ENCODE results near the gene PDGFB. TPM values are rescaled to one million over a fixed set of nuclear protein-coding genes. Genes with fewer than 3 reads are reported as not detected.

The PDGFB gene
- total RNA-seq, 2 donors from 2014 or later = 5.9 to 10.4 TPM

DNA sequence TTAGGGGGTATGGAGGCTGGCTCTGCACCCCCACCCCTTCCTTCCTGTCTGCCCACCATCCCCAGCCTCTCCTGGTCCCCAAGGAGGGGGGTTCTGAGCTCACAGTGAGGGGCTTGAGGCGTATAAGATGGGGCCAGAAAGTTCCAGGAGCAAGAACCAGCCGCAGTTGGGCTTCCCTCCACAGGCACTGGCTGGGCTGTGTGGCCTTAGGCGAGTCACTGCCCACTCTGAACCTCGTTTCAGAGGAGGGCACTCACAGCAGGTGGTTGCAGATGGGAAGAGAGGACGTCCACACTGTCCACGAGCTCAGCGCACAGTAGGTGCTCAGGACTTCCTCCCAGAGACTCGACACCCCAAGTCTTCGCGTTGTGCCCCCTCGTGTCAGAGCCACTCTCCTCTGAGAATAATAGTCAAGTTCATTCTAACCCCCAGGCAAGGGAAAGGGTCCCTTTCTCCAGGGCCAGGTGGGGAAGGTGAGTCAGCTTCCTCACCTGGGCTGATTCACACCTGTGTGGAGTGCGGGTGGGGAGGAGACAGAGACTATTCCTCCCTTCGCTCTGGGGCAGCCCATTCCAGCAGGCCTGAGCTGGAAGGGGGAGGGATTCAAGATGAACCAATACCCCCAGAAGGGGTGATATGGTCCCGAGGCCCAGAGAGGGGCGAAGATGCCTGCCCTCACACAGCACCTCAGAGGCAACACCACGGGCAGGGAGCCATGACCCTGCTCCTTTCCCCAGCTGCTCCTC is 45.4 kb upstream of the PDGFB start:
- Histone ChIP-seq H3K9ac (ENCODE audit: extremely low read depth, low read length, poor library complexity, severe bottlenecking) (no peak overlapping the region), H3K27me3 (ENCODE audit: control insufficient read depth, insufficient read depth, low read length, poor library complexity, severe bottlenecking) (no peaks in the 10 kb centered on the region), H3K9me3 (ENCODE audit: control insufficient read depth, low read length) (no peaks in the 10 kb centered on the region), H3K27ac (ENCODE audit: low read depth, low read length) (no peak overlapping the region), H3K4me1 (ENCODE audit: control insufficient read depth, insufficient read depth, low read length) (no peaks in the 10 kb centered on the region), H3K4me3 (ENCODE audit: low read length) (no peak overlapping the region), H3K36me3 (ENCODE audit: control insufficient read depth, insufficient read depth, low read length) (no peaks in the 10 kb centered on the region)
- no peaks in the 10 kb centered on the region for H3K36me3 Mint-ChIP-seq (ENCODE audit: low read depth)
- H3K9me3 Mint-ChIP-seq = peaks cover 5% of the 10 kb centered on the region
- 86 to 91% methylated on average over 13 to 16 of the region's 16 CpGs for WGBS, 2 experiments (ENCODE audit: insufficient coverage in 1 of 2, insufficient read length in 1 of 2)
- no peak overlapping the region for H3K4me3 Mint-ChIP-seq
- H3K27me3 Mint-ChIP-seq (ENCODE audit: insufficient read depth) = peaks cover 3% of the 10 kb centered on the region
- no peak for TF ChIP-seq CTCF (conservative IDR thresholded peaks at IDR 0.05)
- DNase-seq = no peak
- H3K27ac Mint-ChIP-seq = no peak overlapping the region
- H3K4me1 Mint-ChIP-seq = peaks cover 16% of the 10 kb centered on the region

- Mint-ChIP-seq H3K9me3 (peaks cover 7% of the 10 kb centered on the region), H3K27me3 (ENCODE audit: insufficient read depth) (peaks cover 3% of the 10 kb centered on the region), H3K4me1 (peaks cover 16% of the 10 kb centered on the region), H3K36me3 (ENCODE audit: low read depth) (no peaks in the 10 kb centered on the region), H3K27ac (no peak overlapping the region), H3K4me3 (no peak overlapping the region)
- DNase-seq = peak; percentile 57
- Histone ChIP-seq H3K9ac (ENCODE audit: extremely low read depth, low read length, poor library complexity, severe bottlenecking) (no peak overlapping the region), H3K27me3 (ENCODE audit: control insufficient read depth, insufficient read depth, low read length, poor library complexity, severe bottlenecking) (no peaks in the 10 kb centered on the region), H3K36me3 (ENCODE audit: control insufficient read depth, insufficient read depth, low read length) (no peaks in the 10 kb centered on the region), H3K4me3 (ENCODE audit: low read length) (no peak overlapping the region), H3K27ac (ENCODE audit: low read depth, low read length) (no peak overlapping the region), H3K4me1 (ENCODE audit: control insufficient read depth, insufficient read depth, low read length) (no peaks in the 10 kb centered on the region), H3K9me3 (ENCODE audit: control insufficient read depth, low read length) (no peaks in the 10 kb centered on the region)
- 80 to 84% methylated on average over 6 to 14 of the region's 14 CpGs for WGBS, 2 experiments (ENCODE audit: insufficient coverage in 1 of 2, insufficient read length in 1 of 2)
- no peak for TF ChIP-seq CTCF (conservative IDR thresholded peaks at IDR 0.05)
Measured at GRCh38 chr22:39289533-39289932, 44.8 kb upstream of the PDGFB start.

- 92 to 95% methylated on average over 12 to 13 of the region's 13 CpGs for WGBS, 2 experiments (ENCODE audit: insufficient coverage in 1 of 2, insufficient read length in 1 of 2)
- H3K27ac ChIP-seq (ENCODE audit: low read depth, low read length) = no peak overlapping the region
- TF ChIP-seq CTCF (conservative IDR thresholded peaks at IDR 0.05) = no peak
- peaks cover 3% of the 10 kb centered on the region for H3K27me3 Mint-ChIP-seq (ENCODE audit: insufficient read depth)
- no peaks in the 10 kb centered on the region for H3K36me3 Mint-ChIP-seq (ENCODE audit: low read depth)
- H3K9me3 Mint-ChIP-seq = peaks cover 7% of the 10 kb centered on the region
- no peak for DNase-seq
- H3K27me3 ChIP-seq (ENCODE audit: control insufficient read depth, insufficient read depth, low read length, poor library complexity, severe bottlenecking) = no peaks in the 10 kb centered on the region
- no peaks in the 10 kb centered on the region for H3K4me1 ChIP-seq (ENCODE audit: control insufficient read depth, insufficient read depth, low read length)
- no peak overlapping the region for H3K4me3 Mint-ChIP-seq
- H3K9me3 ChIP-seq (ENCODE audit: control insufficient read depth, low read length) = no peaks in the 10 kb centered on the region
- no peak overlapping the region for H3K27ac Mint-ChIP-seq
- peaks cover 13% of the 10 kb centered on the region for H3K4me1 Mint-ChIP-seq
- no peaks in the 10 kb centered on the region for H3K36me3 ChIP-seq (ENCODE audit: control insufficient read depth, insufficient read depth, low read length)
- H3K9ac ChIP-seq (ENCODE audit: extremely low read depth, low read length, poor library complexity, severe bottlenecking) = no peak overlapping the region
- H3K4me3 ChIP-seq (ENCODE audit: low read length) = no peak overlapping the region
Measured at GRCh38 chr22:39288135-39288898, 43.5 kb upstream of the PDGFB start.
